Left cardiac atrium (tissue), 4 donors: ENCODE results near the gene ADAMTS2. TPM values are rescaled to one million over a fixed set of nuclear protein-coding genes. Genes with fewer than 3 reads are reported as not detected.
A peak's percentile ranks its signal among the peaks of the same experiment; 100 is the strongest.

Experiments
- ATAC-seq, 2 donors: fragments of 200-7000 bp; cut with Tn5 transposase; one replicate each; pipeline ENCODE4 v1.9.1; 2020; ENCODE audit warnings: mild to moderate bottlenecking in 2 of 2, moderate library complexity in 2 of 2
- DNase-seq: peaks from one replicate; pipeline ENCODE4 v3.0.0-alpha.2; 2020
- intact Hi-C, 2 donors: fragments of 100-400 bp; cut with DNase I; formaldehyde crosslinking; loops; one replicate each; pipeline versions ENCODE4 v1.14.1 to v1.15.1; 2022 to 2023
- total RNA-seq, 2 donors: library from RNA; stranded (reverse); fragmentation: NEBNext Ultra II Directional; extraction: Animal tissue kit (Norgen Biotek cat#: 25700); gene quantifications; one replicate each; pipeline ENCODE4 v1.2.1, GENCODE V29; 2021
- donor health status: DM: no; HTN: yes; CAD: no.
- donor health status: DM: no; HTN: yes; CAD: no; lungs with severe emphysema.
- donor health status: DM: yes; HTN: yes; CAD: no.
- donor health status: Dilated cardiomyopathy.

Gene ADAMTS2
- total RNA-seq, 2 donors from 2014 or later: 15.0 to 22.7 TPM

- ATAC-seq (no peak), DNase-seq (peak; percentile 17)
- intact Hi-C loops: no loop called here
Measured at GRCh38 chr5:179264783-179265513, 80.3 kb downstream of the ADAMTS2 start.

GRCh38 chr5:179264053-179264782 lies 81.0 kb downstream of the ADAMTS2 start:
- DNase-seq (peak; percentile 14), ATAC-seq (no peak)
- intact Hi-C loops: no loop called here

DNA sequence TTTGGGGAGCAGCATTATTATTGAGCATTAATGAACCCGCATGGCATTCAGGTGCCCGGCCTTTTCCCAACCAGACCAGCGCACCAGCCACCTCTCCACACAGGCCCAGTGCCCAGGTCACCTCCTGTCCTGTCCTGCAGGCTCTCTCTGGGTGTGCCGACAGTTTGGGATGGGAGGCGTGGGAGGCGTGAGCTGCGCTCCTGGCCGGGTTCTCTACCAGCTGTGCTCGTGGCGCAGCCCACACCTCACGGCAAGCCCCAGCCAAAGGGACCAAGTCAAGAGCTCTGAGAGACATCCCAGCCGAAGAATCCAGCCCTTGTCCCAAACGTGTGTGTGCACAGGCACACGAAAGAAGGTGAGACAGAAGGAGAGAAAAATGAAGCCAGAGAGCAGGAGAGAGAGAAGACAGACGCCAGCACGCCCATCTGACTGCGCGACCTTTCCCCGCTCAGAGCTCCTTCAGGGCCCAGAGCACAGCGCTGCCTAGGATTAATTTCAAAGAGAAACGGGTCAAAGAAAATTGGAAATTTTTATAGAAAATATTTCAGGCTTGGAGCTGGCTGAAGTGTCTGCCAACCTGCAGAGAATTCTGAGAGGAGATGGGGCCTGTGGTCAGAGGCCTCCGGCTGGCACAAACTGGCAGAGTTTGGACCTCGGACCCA lies 81.7 kb downstream of the ADAMTS2 start:
- no peak for ATAC-seq
- DNase-seq: peak; percentile 20
- intact Hi-C loops: no loop called here

- DNase-seq (peak; percentile 13), ATAC-seq (no peak)
- intact Hi-C loops: no loop called here
Measured at GRCh38 chr5:179262126-179262920, 82.9 kb downstream of the ADAMTS2 start.

DNA sequence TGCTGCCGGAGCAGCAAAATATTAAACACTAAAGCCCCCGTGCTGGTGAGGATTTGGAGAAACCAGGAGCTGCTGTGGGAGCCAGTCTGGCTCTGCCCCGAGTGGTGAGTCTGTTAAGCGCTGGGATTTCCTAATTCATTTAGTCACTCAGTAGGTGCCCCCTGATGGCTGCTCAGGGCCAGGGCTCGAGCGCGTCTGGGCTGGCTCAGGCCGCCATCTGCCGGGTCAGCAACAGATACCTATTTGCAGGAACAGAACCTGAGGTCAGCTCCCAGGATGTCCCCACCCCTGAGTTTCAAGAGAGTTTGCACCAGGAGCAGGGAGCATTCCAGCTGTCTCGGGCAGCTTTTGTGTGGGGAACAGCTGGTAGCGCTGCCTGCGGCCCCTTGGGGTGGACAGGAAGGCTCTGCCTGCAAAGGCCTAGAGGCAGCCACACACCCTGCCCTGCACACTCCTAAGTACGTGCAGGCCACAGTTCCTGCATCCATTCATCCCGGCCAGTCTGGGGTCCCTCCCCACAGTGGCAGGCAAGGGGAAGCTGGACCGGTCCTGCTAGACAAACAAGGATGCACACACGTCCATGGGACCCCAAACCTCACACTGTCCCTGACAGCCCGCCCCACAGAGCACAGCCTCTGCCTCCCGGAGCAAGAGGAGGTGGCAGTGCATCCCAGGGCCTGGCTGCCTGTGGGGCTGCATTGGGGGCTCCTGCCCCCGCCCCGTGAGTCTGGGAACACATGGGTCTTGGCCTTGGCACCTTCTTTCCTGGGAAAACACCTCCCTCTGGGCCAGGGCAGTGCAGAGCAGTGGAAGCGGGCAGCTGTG lies 83.7 kb downstream of the ADAMTS2 start:
- intact Hi-C loops: no loop called here
- DNase-seq: peak; percentile 20
- no peak for ATAC-seq

GRCh38 chr5:179260324-179261070 lies 84.8 kb downstream of the ADAMTS2 start:
- DNase-seq: no peak
- intact Hi-C loops: no loop called here

GRCh38 chr5:179259731-179260323 lies 85.4 kb downstream of the ADAMTS2 start:
- DNase-seq: no peak
- intact Hi-C loops: no loop called here
- ATAC-seq: no peak

More at GRCh38 chr5:179260324-179261070, 84.8 kb downstream of the ADAMTS2 start:
- no peak for ATAC-seq

DNA sequence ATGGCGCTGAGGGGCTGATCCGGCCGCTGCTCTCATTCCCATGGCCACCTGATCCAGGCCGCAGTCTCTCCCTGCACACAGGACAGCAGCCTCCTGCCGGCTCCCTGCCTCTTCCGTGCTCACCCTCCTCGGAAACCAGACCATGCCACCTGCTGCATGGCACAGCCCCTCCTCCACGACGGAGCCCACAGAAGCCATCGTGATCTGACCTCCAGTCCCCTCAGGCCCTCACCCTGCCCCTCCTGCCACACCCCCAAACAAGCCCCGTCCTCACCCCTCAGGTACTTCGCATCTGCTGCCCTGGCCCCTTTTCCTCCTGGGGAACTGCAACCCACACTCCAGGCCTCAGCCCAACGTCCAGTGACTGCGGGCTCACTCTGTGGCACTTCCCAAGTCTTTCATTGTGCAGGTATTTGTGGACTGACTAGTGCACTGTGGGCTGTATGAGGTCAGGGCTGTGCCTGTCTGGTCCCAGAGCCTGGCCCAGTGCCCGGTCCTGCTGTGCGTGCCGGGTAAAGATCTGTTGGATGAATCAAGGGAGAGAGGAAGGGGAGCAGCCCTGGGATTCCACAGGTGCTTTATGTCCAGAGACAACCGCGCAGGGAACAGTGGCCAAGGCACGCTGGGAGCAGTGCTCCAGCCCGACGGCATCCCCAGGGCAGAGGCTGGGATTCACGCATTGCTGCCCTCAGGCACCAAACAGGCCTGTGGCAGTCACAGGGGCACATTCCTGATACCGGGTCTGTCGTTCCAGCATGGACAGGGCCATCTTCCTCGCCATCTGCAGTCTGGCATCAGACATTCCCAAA lies 86.1 kb downstream of the ADAMTS2 start:
- intact Hi-C loops: no loop called here
- DNase-seq (no peak), ATAC-seq (peak in 1 of 2 donors; percentile 6)

DNA sequence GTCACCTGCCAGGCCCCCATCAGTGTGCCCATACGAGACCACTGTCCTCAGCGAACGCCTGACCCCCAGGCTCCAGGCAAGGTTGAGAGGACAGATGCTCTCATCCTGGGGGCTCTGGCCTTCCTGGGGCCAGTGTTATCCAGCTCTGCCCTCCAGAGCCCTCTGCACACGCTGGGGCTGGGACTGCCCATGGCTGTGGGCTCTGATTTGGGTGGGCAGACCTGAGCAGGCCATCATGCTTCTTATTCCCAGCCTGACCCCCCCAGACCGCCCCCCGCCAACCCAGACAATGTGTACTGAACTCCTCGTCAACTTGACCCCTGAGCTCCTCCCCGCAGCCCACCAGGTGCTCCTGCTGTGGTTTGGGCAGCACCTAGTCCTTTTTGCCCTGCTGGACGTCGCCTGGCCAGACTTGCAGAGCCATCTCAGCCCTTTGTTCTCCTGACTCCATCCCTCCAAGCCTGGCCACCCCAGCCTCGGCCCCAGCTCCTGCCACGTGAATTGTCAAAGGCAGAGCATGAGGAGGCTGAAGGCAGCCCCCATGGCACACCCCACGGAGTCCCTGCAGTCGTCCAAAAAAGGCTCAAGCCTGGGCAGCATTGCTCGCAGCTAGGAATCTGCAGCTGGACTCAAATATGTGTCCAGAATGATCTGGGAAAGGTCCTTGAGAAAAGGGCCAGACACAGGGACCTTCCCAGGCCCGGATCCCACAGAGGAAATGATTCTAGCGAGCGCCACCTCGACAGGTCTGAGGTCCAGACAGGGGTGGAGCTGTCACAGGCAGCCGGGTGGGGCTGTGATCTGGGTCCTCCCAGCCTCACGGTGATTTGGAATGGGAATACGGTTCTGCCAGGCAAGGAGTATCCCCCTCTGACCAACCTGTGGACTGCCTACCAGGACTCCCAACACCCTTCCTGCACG lies 87.0 kb downstream of the ADAMTS2 start:
- intact Hi-C loops: no loop called here
- ATAC-seq: no peak
- no peak for DNase-seq

DNA sequence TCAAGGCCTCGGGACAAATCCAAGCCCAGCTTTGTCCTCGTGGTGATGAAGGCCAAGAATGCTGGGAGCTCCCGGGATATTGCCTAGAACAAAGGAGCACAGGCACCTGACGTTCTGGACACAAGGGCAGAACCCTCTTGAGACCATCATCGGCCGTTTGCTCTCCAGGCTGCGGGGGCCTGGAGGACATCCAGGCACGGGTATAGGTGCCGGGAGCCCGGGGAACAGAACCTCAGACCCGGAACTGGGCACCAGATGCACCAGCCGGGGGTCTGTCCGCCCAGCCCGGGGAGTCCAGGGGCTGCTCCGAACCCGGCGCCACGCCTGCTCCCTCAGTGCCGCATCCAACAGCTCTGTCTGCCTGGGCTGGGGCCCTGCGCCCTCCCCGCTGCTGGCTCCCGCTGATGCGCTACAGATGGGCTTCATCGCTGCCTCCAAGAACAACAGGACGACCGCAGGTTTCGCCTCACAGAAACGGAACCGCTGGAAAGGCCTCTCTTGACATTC lies 88.0 kb downstream of the ADAMTS2 start:
- intact Hi-C loops: no loop called here
- peak; percentile 33 to 65 for ATAC-seq

GRCh38 chr5:179256328-179257175 lies 88.7 kb downstream of the ADAMTS2 start:
- intact Hi-C loops: no loop called here
- no peak for DNase-seq
- peak in 1 of 2 donors; percentile 66 for ATAC-seq

More for the DNA sequence above, 88.0 kb downstream of the ADAMTS2 start:
- DNase-seq: peak; percentile 43

DNA sequence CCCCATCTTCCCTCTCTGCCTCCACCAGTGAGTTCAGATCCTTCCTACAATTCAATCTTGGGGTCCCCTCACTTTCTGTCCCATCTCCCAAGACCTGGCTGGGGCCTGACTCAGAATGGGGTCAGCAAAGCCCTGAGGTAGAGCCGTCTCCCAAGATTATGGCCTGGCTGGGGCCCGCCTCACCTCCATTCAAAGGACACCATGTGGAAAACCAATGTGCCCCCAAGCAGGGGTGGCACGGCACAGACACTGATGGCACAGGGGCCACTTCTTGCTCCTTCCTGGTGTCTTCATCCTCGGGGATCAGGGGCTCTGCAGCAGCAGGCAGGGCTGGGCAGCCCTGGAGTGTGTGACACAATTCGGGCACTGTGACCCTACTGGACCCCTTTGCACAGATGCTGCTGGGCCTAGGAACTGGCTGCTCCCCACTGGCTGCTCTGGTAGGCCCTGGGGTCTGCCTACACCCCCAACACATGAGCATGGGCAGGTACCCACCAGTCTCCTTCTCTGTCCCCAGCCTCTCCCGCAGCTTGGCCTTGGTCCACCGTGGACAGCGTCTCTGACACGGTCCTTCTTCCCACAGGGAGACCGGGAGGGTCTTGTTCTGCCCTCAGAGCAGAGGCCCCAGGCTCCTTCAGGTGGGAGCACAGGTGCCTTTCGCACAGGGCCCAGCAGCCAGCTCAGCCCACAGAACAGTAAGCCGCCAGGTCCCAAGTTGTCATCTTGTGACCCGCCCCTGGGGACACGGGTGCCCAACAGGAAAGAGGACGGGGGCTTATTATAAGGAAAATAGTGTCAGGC lies 89.5 kb downstream of the ADAMTS2 start:
- DNase-seq (no peak), ATAC-seq (no peak)
- intact Hi-C loops: no loop called here

DNA sequence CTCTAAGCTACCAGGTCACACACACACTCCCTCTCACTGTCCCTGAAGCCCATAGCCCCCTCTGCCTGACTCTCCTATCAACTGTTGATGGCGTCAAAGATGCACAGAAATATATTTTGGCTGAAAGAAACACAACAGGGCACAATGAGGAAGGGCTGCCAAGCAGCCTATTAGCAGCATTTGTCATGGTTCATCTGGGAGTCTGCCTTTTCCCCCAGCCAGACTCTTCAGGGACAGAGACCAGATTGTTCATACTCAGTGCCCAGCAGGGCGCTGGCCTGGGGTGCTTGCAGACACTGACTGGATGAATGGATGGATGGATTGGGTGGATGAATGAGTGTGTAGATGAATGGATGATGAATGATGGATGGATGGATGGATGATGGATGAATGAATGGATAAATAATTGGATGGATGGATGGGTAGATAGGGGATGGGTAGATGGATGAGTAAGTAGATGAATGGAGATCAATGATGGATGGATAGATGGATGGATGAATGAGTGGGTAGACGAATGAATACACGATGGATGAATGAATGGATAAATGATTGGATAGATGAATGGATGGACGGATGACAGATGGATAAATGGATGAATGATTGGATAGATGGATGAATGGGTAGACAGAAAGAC lies 90.5 kb downstream of the ADAMTS2 start:
- intact Hi-C loops: no loop called here
- no peak for DNase-seq
- no peak for ATAC-seq
